ENCODE results near the gene SPSB3.

The SPSB3 gene

GRCh38 chr16:1773703-1774447 lies 8.5 kb downstream of the SPSB3 start:
- DNase-seq = no peak

DNA sequence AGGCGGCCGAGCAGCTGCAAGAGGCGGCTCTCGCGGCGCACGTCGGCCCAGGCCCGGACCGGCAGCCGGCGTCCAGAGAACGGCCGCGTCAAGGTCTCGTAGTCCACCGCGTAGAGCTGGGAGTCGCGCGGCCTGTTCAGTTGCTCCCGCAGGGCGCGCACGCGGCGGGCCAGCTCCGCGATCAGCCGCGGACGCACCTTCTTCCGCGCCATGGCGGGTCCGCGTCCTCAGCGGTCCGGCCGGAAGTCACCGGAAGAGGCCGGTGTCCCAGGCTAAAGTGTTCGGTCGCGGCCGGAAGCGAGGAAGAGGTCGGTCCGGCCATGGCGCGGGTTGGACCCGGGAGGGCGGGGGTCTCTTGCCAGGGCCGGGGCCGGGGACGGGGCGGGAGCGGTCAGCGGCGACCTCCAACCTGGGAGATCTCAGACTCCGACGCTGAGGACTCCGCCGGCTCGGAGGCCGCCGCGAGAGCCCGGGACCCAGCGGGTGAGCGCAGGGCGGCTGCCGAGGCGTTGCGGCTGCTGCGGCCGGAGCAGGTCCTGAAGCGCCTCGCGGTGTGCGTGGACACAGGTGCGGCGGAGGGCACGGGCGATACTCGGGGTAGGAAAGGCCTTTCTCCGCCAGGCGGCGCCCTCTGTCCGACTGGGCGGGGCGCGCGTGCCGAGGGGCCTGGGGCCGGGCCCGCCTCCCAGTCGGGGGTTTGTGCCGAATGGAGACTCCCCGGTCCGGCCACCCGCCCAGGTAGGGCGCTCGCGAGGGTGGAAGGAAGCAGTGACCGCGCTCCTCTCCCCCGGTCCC lies 9.3 kb downstream of the SPSB3 start, which contains the start of gene MRPS34:
MRPS34 (minus strand) TSS at position 227 of the 795 bp plus-strand sequence; CDS start at position 212, 15 bp downstream.
- peak; percentile 79 for DNase-seq

- DNase-seq = no peak
Measured at GRCh38 chr16:1772362-1772907, 9.9 kb downstream of the SPSB3 start, which contains the start of gene EME2. Gene EME2 (plus strand): TSS chr16:1772810. CDS start chr16:1773228, 418 bp downstream.

DNA sequence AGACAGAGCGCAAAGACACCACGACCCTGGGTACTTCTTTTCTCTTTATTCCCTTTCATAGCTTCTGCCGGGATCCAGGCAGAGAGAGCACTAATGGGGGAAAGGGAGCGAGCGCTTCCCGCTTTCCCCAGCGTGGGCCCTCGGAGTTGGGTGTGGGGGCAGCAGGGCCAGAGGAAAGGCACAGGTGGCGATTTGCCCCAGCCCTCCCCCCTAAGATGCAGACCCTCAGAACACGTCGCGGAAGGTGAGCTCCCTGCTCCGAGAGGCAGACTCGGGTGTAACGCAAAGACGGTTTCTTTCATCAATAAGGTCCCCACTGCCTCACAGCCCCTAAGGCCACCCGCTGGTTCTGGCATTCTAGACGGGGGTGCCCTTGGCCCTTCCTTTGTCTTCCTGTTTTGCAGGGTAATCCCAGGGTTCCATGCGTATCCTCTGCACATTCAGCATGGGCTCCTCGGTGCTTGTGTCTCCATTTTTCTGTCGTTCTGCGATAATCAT lies 10.5 kb downstream of the SPSB3 start:
- DNase-seq = no peak

- DNase-seq = no peak
Measured at GRCh38 chr16:1771188-1771863, 11.0 kb downstream of the SPSB3 start, which contains the start of gene NME3. Gene NME3 (minus strand): TSS chr16:1771543. CDS start chr16:1771534, 9 bp downstream.

DNA sequence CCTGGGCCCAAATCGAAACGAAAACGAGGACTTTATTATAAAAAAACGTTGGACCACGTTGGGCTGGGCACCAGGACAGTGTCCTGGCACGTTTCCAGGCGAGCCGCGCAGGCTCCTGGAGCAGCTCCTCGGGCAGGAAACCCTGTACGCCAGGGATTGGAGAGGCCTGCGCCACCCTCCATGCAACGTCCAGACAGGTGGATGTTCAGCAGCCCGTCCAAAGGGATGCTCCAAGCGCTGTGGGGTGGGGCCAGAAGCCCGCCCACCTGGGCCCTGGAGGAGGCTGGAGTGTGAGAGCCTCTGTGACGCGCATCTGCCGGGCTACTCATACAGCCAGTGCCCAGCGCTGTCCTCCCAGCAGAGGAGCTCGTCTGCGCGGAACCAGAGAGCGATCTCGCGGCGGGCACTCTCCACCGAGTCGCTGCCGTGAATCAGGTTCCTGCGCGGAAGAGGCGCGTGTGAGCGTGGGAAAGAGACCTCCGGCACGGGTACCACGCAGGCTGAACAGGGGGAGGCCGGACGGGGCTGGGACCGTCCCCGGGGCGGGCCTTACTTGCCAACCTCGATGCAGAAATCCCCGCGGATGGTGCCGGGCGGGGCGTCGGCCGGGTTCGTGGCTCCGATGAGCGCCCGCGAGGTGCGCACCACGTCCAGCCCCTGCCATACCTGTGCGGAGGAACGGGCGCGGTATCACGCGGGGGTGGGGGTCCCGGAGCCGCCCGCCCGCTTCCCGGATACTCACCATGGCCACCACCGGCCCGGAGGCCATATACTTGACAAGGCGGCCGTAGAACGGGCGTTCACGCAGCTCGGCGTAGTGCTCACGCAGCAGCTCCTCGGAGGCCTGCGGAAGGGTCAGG lies 11.8 kb downstream of the SPSB3 start:
- no peak for DNase-seq

GRCh38 chr16:1769402-1770300 lies 12.7 kb downstream of the SPSB3 start:
- no peak for DNase-seq

DNA sequence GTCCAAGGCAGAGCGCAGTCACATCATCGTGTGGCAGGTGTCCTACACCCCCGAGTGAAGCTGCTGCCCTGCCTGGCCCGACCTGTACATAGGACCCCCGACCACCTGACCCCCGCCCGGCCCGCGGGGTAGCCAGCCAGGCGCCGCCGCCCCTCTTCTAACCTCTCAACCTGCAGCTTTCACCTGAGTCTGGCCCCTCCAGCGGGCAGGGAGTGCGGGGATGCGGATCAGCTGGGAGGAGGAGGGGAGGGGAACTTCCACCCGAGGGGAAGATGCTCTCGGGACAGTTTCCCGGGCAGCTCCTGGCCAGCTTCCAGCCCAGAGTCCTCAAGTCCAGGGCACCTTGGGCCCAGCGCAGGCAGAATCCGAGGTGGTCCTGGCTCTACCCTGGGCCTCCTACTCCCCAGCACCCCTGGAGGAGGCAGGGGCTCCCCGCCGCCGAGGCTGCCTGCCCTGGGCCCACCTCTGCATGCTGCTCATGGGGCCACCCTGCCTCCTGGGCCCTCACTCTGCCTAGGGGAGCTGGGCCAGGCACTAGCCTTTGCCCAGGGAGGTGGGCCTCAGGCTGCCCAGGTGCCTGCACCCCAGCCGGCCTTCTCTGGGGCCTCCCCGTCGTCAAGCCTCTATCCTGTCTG lies 13.5 kb downstream of the SPSB3 start:
- no peak for DNase-seq

- no peak for DNase-seq
Measured at GRCh38 chr16:1768061-1768766, 14.2 kb downstream of the SPSB3 start.

- no peak for DNase-seq
Measured at GRCh38 chr16:1767116-1767994, 15.0 kb downstream of the SPSB3 start.

GRCh38 chr16:1766701-1767100 lies 15.7 kb downstream of the SPSB3 start:
- no peak for DNase-seq

GRCh38 chr16:1766231-1766630 lies 16.1 kb downstream of the SPSB3 start:
- DNase-seq = no peak

DNA sequence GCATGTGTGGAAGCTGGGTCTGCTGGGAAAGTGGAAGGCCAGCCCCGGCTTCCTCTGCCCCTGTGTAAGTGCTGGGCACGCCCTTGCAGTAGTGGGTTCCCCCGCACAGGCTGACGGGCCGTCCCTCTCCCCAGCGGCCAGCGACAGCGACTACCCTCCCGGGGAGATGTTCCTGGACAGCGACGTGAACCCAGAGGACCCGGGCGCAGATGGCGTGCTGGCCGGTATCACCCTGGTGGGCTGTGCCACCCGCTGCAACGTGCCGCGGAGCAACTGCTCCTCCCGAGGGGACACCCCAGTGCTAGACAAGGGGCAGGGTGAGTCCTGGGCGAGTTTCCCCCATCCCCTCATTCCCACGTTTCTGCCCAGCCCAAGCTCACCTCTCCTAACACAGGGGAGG lies 16.5 kb downstream of the SPSB3 start:
- DNase-seq = no peak

DNA sequence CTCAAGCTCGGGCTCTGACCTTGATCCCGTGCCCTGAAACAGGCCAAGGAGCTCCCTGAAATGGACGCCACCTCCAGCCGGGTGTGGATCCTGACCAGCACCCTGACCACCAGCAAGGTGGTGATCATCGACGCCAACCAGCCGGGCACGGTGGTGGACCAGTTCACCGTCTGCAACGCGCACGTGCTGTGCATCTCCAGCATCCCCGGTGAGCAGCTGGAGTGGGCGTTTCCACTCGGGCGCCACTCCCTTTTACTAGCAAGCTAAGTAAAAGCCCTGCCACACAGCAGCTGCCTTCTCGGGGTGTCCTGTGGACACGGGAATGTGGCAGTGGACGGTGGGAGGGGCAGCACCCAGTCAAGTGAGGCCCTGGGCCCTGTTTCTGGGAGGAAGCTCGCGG lies 17.4 kb downstream of the SPSB3 start:
- no peak for DNase-seq

GRCh38 chr16:1763521-1764511 lies 18.6 kb downstream of the SPSB3 start:
- DNase-seq = no peak

DNA sequence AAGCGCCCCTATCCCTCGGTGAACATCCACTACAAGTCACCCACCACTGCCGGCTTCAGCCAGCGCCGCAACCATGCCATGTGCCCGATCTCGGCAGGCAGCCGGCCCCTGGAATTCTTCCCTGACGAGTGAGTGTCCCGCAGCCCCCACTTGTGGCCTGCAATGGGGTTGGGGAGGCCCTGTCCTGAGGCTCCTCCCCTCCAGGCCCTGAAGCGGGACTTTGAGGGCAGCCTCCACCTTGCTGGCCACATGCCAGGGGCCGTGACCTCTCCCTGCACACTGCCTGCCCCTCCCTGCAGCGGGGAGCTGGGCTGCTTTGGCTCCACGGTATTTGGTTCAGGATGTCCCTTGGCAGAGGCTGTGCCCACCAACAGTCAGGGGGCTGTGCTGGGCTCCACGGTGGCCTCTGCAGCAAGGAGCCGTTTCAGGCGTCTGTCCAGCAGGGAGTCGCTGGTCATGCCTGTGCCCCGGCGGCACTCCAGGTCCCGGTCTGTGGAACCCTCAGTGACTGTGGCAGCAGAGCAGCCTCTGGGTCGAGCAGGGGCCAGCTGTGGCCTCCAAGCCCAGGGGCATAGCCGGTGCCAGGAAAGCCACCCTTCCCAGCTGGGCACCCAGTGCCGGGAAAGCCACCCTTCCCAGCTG lies 19.4 kb downstream of the SPSB3 start:
- no peak for DNase-seq

Measured in NCI-H1436 (cell line).